ENCODE measurements around the gene GPR21. TPM values are rescaled to one million over a fixed set of nuclear protein-coding genes. Genes with fewer than 3 reads are reported as not detected.

GPR21 gene
- total RNA-seq, 1 donor from 2014 or later: 6.4 TPM

- H3K9me3 Mint-ChIP-seq: no peaks in the 10 kb centered on the region
- Histone ChIP-seq H2AFZ (replicated peaks) (no peak overlapping the region), H3K79me2 (ENCODE audit: low read depth) (no peaks in the 10 kb centered on the region), H3K4me1 (no peaks in the 10 kb centered on the region), H3K4me2 (no peak overlapping the region), H3K36me3 (peaks cover 3% of the 10 kb centered on the region), H3K9ac (no peak overlapping the region), H4K20me1 (ENCODE audit: low read depth) (no peaks in the 10 kb centered on the region), H3F3A (ENCODE audit: low read depth) (peaks cover 6% of the 10 kb centered on the region), H3K27ac (no peak overlapping the region), H3K4me3 (no peak overlapping the region), H3K9me3 (ENCODE audit: low read depth) (no peaks in the 10 kb centered on the region), H3K27me3 (no peaks in the 10 kb centered on the region)
- TF ChIP-seq EZH2phosphoT487 (IDR thresholded peaks at IDR 0.05) (no peak), EZH2 (IDR thresholded peaks at IDR 0.05) (no peak)
- TF ChIP-seq, protein P1, sequence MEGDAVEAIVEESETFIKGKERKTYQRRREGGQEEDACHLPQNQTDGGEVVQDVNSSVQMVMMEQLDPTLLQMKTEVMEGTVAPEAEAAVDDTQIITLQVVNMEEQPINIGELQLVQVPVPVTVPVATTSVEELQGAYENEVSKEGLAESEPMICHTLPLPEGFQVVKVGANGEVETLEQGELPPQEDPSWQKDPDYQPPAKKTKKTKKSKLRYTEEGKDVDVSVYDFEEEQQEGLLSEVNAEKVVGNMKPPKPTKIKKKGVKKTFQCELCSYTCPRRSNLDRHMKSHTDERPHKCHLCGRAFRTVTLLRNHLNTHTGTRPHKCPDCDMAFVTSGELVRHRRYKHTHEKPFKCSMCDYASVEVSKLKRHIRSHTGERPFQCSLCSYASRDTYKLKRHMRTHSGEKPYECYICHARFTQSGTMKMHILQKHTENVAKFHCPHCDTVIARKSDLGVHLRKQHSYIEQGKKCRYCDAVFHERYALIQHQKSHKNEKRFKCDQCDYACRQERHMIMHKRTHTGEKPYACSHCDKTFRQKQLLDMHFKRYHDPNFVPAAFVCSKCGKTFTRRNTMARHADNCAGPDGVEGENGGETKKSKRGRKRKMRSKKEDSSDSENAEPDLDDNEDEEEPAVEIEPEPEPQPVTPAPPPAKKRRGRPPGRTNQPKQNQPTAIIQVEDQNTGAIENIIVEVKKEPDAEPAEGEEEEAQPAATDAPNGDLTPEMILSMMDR (IDR thresholded peaks at IDR 0.05): no peak
- H3K27me3 Mint-ChIP-seq (ENCODE audit: insufficient read depth, low read depth): no peaks in the 10 kb centered on the region
- H3K4me1 Mint-ChIP-seq: no peaks in the 10 kb centered on the region
- H3K36me3 Mint-ChIP-seq: peaks cover 5% of the 10 kb centered on the region
- H3K4me3 Mint-ChIP-seq: no peak overlapping the region
- DNase-seq (ENCODE audit: low spot score): no peak
- H3K27ac Mint-ChIP-seq: no peak overlapping the region
Measured at GRCh38 chr9:123049589-123050222, 16.2 kb downstream of the GPR21 start.

DNA sequence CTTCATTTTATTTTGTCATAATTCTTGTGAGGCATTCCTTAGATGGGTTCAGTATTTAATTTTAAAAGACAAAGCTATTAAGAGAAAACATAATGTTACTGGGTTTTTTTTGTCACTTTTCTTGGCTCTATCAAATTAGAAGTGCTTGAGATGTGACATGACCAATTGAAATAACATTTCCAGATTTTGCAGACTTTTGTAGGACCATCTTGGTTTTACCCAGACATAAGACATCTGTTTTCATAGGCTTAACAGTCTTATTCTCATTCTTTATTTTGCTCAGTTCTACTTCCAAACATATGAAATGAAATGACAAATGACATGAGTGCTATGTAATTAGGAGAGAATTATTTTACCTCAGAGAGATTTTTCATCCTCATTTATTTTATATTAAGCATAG lies 19.6 kb downstream of the GPR21 start:
- H3K27me3 Mint-ChIP-seq (ENCODE audit: insufficient read depth, low read depth): no peaks in the 10 kb centered on the region
- Histone ChIP-seq H4K20me1 (ENCODE audit: low read depth) (peaks cover 4% of the 10 kb centered on the region), H3K9me3 (ENCODE audit: low read depth) (no peaks in the 10 kb centered on the region), H2AFZ (replicated peaks) (no peak overlapping the region), H3K27ac (no peak overlapping the region), H3K27me3 (no peaks in the 10 kb centered on the region), H3K4me3 (no peak overlapping the region), H3K9ac (no peak overlapping the region), H3K36me3 (peaks cover 6% of the 10 kb centered on the region), H3K4me2 (no peak overlapping the region), H3F3A (ENCODE audit: low read depth) (peaks cover 7% of the 10 kb centered on the region), H3K4me1 (peaks cover 5% of the 10 kb centered on the region), H3K79me2 (ENCODE audit: low read depth) (no peaks in the 10 kb centered on the region)
- DNase-seq (ENCODE audit: low spot score): no peak
- no peak overlapping the region for H3K27ac Mint-ChIP-seq
- TF ChIP-seq EZH2phosphoT487 (IDR thresholded peaks at IDR 0.05) (no peak), EZH2 (IDR thresholded peaks at IDR 0.05) (no peak)
- TF ChIP-seq, protein P1 (IDR thresholded peaks at IDR 0.05): no peak
- peaks cover 7% of the 10 kb centered on the region for H3K9me3 Mint-ChIP-seq
- H3K4me1 Mint-ChIP-seq: peaks cover 6% of the 10 kb centered on the region
- peaks cover 13% of the 10 kb centered on the region for H3K36me3 Mint-ChIP-seq
- no peak overlapping the region for H3K4me3 Mint-ChIP-seq

GRCh38 chr9:123053711-123054110 lies 20.2 kb downstream of the GPR21 start:
- H3K4me1 ChIP-seq: peaks cover 5% of the 10 kb centered on the region
- H3K4me1 Mint-ChIP-seq: peaks cover 7% of the 10 kb centered on the region
- no peak overlapping the region for H3K4me3 Mint-ChIP-seq
- H3K27ac Mint-ChIP-seq: no peak overlapping the region
- H3K9ac ChIP-seq: no peak overlapping the region
- H2AFZ ChIP-seq (replicated peaks): no peak overlapping the region
- H3K79me2 ChIP-seq (ENCODE audit: low read depth): no peaks in the 10 kb centered on the region
- H3K27ac ChIP-seq: no peak overlapping the region
- no peak overlapping the region for H3K4me3 ChIP-seq
- H3K27me3 Mint-ChIP-seq (ENCODE audit: insufficient read depth, low read depth): no peaks in the 10 kb centered on the region
- H3K27me3 ChIP-seq: no peaks in the 10 kb centered on the region
- H3K9me3 Mint-ChIP-seq: peaks cover 7% of the 10 kb centered on the region
- no peak for DNase-seq (ENCODE audit: low spot score)
- peaks cover 4% of the 10 kb centered on the region for H4K20me1 ChIP-seq (ENCODE audit: low read depth)
- TF ChIP-seq, protein P1 (IDR thresholded peaks at IDR 0.05): no peak
- no peak for TF ChIP-seq EZH2 (IDR thresholded peaks at IDR 0.05)
- no peak for TF ChIP-seq EZH2phosphoT487 (IDR thresholded peaks at IDR 0.05)
- peaks cover 13% of the 10 kb centered on the region for H3K36me3 Mint-ChIP-seq
- H3F3A ChIP-seq (ENCODE audit: low read depth): peaks cover 7% of the 10 kb centered on the region
- H3K36me3 ChIP-seq: peaks cover 6% of the 10 kb centered on the region
- H3K9me3 ChIP-seq (ENCODE audit: low read depth): no peaks in the 10 kb centered on the region
- no peak overlapping the region for H3K4me2 ChIP-seq

Measured in neural progenitor cell (in vitro differentiated cells).